Activated T-helper 1 cell treated with anti-CD3 and anti-CD28 coated beads, Interleukin-2, amount 50 U/mL, for 16 hours (primary cell): ENCODE measurements around the gene PRLR.

Experiments used
- DNase-seq, 2 donors: peaks; one replicate each; pipeline ENCODE4 v3.0.0-alpha.2; 2020; ENCODE audit warnings: low read depth in 1 of 2, low spot score in 1 of 2

Gene PRLR

DNA sequence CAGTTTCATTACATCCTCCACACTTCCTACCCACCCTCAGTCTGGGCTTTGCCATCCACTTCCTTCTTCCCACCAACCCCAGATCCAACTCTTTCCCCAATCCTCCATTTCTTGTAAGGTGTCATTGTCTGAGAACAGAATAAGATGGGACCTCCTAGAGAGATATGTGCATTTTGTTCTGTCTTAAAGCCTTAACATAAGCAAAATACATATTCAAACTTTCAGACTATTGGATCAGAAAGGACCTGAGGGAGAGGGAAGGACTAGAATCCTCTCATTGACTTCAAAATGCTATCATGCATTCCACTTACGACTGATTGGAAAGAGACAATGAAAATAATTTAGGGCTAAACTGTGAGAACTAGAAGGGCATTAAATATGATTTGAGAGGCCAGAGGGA, 225.5 kb downstream of the PRLR start:
- no peak for DNase-seq

DNA sequence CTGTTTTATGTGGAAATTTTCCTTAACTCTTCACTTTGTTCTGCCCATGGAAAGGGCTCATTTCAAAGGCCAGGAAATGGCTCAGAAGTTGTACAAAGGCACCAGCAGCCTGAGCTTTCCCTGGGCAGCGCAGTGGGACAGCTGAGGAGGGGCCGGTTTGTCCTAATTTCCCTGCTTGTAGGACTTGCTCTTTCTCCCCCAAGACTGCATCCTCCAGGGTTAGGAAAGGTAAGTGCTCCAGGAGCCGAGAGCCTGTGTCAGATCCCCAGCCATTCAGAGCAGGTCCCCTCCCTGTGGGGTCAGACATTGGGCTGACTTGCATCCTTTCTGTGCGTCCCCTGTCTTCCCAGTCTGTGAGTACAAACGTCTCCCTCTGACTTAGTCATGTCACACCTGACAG, 226.1 kb downstream of the PRLR start:
- DNase-seq = no peak

GRCh38 chr5:35003018-35003957, 227.0 kb downstream of the PRLR start:
- DNase-seq = peak; percentile 16 to 25

DNA sequence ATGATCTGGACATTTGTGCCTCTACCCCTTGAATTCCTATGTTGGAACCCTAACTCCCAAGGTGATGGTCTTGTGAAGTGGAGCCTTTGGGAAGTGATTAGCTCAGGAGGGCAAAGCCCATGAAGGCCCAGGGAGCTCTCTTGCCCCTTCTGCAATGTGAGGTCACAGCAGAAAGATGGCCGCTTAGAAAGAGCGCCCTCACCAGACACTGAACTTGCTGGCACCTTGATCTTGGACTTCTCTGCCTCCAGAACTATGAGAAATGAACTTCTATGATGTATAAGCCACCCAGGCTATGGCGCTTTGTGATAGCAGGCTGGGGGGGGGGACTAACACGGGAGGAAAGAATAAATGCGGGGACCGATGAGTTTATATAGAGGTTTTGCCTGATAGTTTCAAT, 227.8 kb downstream of the PRLR start:
- no peak for DNase-seq

DNA sequence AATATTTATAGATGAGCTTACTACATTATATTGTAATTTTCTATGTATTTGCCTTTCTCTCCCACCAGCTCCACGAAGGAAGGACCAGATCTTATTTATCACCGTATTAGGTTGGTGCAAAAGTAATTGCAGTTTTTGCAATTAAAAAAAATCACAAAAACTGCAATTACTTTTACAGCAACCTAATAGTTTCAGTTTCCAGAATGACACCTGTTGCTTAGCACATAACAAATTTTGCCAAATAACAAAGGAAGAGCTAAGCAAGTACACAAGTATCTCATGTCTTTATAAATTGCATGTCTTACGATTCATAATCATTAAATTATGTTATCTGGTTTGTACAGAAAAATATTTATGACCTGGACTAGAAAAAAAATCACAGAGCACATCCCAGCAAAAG, 228.4 kb downstream of the PRLR start:
- no peak for DNase-seq
